ENCODE results near the gene DMRTC2. TPM values are rescaled to one million over a fixed set of nuclear protein-coding genes. Genes with fewer than 3 reads are reported as not detected.

Gene DMRTC2
- total RNA-seq, 2 donors from 2014 or later, result not detected

DNA sequence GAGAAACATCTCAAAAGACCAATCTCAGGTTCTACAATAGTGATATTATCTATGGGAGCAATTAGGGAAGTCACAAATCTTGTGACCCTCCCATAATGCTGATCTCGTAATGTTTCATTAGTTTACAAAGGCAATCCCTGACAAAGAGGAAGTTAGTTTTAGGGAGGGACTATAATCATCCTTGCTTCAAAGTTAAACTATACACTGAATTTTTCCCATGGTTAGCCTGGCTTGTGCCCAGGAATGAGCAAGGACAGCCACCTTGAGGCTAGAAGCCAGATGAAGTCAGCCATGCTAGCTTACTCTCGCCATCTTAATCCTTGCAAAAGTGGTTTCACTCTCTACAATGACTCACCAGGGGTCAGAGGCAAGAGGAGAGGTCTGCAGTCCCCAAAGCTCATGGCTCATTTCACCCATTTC is 43.0 kb upstream of the DMRTC2 start:
- no peak overlapping the region for H3K27ac ChIP-seq
- H3K27me3 ChIP-seq (replicated peaks; ENCODE audit: insufficient read depth), result no peaks in the 10 kb centered on the region
- ATAC-seq (ENCODE audit: insufficient number of reproducible peaks, low FRiP score, low read depth) (no peak), DNase-seq (ENCODE audit: low spot score) (no peak)
- TF ChIP-seq, protein P1, sequence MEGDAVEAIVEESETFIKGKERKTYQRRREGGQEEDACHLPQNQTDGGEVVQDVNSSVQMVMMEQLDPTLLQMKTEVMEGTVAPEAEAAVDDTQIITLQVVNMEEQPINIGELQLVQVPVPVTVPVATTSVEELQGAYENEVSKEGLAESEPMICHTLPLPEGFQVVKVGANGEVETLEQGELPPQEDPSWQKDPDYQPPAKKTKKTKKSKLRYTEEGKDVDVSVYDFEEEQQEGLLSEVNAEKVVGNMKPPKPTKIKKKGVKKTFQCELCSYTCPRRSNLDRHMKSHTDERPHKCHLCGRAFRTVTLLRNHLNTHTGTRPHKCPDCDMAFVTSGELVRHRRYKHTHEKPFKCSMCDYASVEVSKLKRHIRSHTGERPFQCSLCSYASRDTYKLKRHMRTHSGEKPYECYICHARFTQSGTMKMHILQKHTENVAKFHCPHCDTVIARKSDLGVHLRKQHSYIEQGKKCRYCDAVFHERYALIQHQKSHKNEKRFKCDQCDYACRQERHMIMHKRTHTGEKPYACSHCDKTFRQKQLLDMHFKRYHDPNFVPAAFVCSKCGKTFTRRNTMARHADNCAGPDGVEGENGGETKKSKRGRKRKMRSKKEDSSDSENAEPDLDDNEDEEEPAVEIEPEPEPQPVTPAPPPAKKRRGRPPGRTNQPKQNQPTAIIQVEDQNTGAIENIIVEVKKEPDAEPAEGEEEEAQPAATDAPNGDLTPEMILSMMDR (IDR thresholded peaks at IDR 0.05), result no peak
- no peak overlapping the region for H3K4me3 ChIP-seq
- no peaks in the 10 kb centered on the region for H3K9me3 ChIP-seq
- H3K36me3 ChIP-seq, result no peaks in the 10 kb centered on the region
- no peaks in the 10 kb centered on the region for H3K4me1 ChIP-seq (ENCODE audit: control insufficient read depth in 1 of 2, low read depth in 2 of 2)

DNA sequence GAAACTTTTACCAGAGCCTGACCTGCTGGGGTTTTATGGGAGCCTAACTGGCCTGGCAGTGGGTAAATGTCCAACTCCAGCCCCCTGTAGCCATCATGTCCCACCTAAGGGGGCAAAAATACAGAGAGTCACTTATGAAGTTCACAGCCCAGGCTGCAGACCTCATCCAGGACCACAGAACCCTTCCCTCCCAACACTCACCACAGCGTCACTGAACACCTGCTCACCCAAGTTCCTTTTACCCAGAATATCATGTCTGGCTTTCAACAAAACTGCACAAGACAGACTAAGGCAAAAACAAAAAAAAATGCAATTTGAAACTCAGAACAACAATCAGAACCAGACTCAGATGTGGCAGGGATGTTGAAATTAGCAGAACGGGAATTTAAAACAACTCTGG is 42.1 kb upstream of the DMRTC2 start:
- TF ChIP-seq, protein P1 (IDR thresholded peaks at IDR 0.05), result no peak
- DNase-seq (ENCODE audit: low spot score) (no peak), ATAC-seq (ENCODE audit: insufficient number of reproducible peaks, low FRiP score, low read depth) (no peak)
- Histone ChIP-seq H3K9me3 (no peaks in the 10 kb centered on the region), H3K27me3 (replicated peaks; ENCODE audit: insufficient read depth) (no peaks in the 10 kb centered on the region), H3K4me3 (no peak overlapping the region), H3K4me1 (ENCODE audit: control insufficient read depth in 1 of 2, low read depth in 2 of 2) (no peaks in the 10 kb centered on the region), H3K27ac (no peak overlapping the region), H3K36me3 (no peaks in the 10 kb centered on the region)

DNA sequence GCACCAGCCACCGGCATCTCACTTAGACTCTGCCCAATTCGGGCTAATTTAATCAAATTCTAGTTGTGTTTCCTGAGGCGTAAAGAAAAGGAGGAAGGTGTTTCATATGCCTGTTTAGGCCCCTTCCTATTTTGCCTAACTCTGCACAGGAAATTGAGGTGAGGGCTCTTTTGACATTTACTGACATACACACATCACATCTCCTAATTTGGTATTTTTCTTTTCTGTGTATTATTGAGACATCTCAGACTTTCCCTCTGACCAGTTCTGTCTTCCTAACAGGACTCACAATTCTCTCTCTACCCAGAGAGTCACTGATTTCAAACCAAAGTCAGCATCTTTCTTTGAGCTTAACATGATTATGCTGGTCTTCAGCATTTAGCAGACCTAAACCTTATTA is 40.5 kb upstream of the DMRTC2 start:
- TF ChIP-seq, protein P1 (IDR thresholded peaks at IDR 0.05), result no peak
- H3K4me3 ChIP-seq, result no peak overlapping the region
- no peaks in the 10 kb centered on the region for H3K27me3 ChIP-seq (replicated peaks; ENCODE audit: insufficient read depth)
- H3K4me1 ChIP-seq (ENCODE audit: control insufficient read depth in 1 of 2, low read depth in 2 of 2), result no peaks in the 10 kb centered on the region
- no peaks in the 10 kb centered on the region for H3K9me3 ChIP-seq
- ATAC-seq (ENCODE audit: insufficient number of reproducible peaks, low FRiP score, low read depth) (no peak), DNase-seq (ENCODE audit: low spot score) (no peak)
- H3K27ac ChIP-seq, result no peak overlapping the region
- no peaks in the 10 kb centered on the region for H3K36me3 ChIP-seq

DNA sequence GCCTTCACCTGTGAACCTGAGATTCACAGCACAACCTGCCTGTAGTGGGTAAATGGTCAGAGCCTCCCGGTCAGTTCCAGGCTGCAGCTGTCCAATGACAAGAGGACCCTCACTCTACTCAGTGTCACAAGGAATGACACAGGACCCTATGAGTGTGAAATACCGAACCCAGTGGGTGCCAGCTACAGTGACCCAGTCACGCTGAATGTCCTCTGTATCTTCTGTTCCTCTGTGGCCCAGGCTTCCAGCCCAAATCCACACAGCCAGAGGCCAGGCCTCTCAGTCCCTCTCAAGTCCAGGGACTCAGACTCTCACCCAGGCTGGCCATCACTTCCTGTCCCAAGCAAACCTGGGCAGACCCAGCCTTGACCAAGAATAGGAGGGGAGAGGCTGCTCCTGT is 37.7 kb upstream of the DMRTC2 start:
- no peaks in the 10 kb centered on the region for H3K4me1 ChIP-seq (ENCODE audit: control insufficient read depth in 1 of 2, low read depth in 2 of 2)
- DNase-seq (ENCODE audit: low spot score) (no peak), ATAC-seq (ENCODE audit: insufficient number of reproducible peaks, low FRiP score, low read depth) (no peak)
- no peaks in the 10 kb centered on the region for H3K27me3 ChIP-seq (replicated peaks; ENCODE audit: insufficient read depth)
- TF ChIP-seq, protein P1 (IDR thresholded peaks at IDR 0.05), result no peak
- H3K27ac ChIP-seq, result no peak overlapping the region
- H3K36me3 ChIP-seq, result no peaks in the 10 kb centered on the region
- no peak overlapping the region for H3K4me3 ChIP-seq
- H3K9me3 ChIP-seq, result no peaks in the 10 kb centered on the region

DNA sequence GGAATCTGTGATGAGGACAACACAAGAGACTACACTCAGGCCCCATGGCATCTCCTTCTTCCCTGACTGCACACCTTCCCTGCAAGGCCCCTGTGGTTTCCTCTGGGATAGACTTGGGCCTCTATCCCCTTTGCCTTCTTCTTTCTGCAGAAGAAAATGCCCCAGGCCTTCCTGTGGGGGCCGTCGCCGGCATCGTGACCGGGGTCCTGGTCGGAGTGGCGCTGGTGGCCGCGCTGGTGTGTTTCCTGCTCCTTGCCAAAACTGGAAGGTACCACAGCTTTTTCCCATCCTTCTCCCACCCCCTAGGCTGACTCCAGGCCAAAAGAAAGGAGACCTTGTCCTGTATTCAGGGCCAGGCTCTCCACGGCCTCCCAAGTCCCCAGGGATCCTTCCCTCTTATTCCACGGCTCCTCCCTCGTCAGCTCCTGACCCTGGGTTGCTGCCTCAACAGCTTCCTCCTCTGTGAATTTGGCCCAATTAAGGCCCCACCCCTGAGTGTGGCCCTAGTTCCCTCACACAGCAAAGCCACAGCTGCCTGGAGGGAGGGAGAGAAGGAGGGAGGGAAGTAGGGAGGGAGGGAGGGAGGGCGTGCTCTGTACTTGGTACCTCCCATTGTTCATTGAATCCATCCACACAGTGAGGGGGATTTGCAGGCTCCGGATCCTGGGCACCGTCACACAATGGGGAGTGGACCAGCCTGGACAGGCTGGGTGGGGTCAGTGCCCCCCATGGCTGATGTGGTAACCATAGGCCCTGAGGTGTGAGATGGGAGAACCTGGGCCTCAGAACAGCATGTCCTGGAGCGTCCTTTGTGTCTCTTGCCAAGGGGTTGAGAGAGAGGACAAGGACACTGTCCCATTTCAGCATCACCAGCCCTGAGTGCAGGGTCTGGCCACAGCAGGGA is 35.9 kb upstream of the DMRTC2 start:
- H3K27ac ChIP-seq, result no peak overlapping the region
- no peak for DNase-seq (ENCODE audit: low spot score)

More for the DNA sequence above, 35.9 kb upstream of the DMRTC2 start:
- TF ChIP-seq, protein P1 (IDR thresholded peaks at IDR 0.05), result no peak
- no peak overlapping the region for H3K4me3 ChIP-seq
- H3K36me3 ChIP-seq, result no peaks in the 10 kb centered on the region
- H3K27me3 ChIP-seq (replicated peaks; ENCODE audit: insufficient read depth), result no peaks in the 10 kb centered on the region
- no peaks in the 10 kb centered on the region for H3K9me3 ChIP-seq
- no peak for ATAC-seq (ENCODE audit: insufficient number of reproducible peaks, low FRiP score, low read depth)
- no peaks in the 10 kb centered on the region for H3K4me1 ChIP-seq (ENCODE audit: control insufficient read depth in 1 of 2, low read depth in 2 of 2)
